ENCODE measurements around the gene CYP46A1.

The CYP46A1 gene

GRCh38 chr14:99674776-99675381, 9.2 kb upstream of the CYP46A1 start:
- DNase-seq = no peak
- H3K4me1 Mint-ChIP-seq (ENCODE audit: low read depth) = peaks cover 12% of the 10 kb centered on the region
- H3K27ac Mint-ChIP-seq = no peak overlapping the region
- no peaks in the 10 kb centered on the region for H3K36me3 Mint-ChIP-seq (ENCODE audit: low read depth)
- no peak overlapping the region for H3K4me3 Mint-ChIP-seq
- peaks cover 15% of the 10 kb centered on the region for H3K27me3 Mint-ChIP-seq
- peaks cover 7% of the 10 kb centered on the region for H3K9me3 Mint-ChIP-seq

- no peak for DNase-seq
- no peak overlapping the region for H3K27ac Mint-ChIP-seq
- H3K9me3 Mint-ChIP-seq = peaks cover 7% of the 10 kb centered on the region
- H3K27me3 Mint-ChIP-seq = peaks cover 15% of the 10 kb centered on the region
- no peak overlapping the region for H3K4me3 Mint-ChIP-seq
- H3K36me3 Mint-ChIP-seq (ENCODE audit: low read depth) = no peaks in the 10 kb centered on the region
- peaks cover 12% of the 10 kb centered on the region for H3K4me1 Mint-ChIP-seq (ENCODE audit: low read depth)
Measured at GRCh38 chr14:99675382-99675835, 8.7 kb upstream of the CYP46A1 start.

GRCh38 chr14:99675951-99676350, 8.1 kb upstream of the CYP46A1 start:
- Mint-ChIP-seq H3K27me3 (peaks cover 15% of the 10 kb centered on the region), H3K36me3 (ENCODE audit: low read depth) (no peaks in the 10 kb centered on the region), H3K4me1 (ENCODE audit: low read depth) (peaks cover 12% of the 10 kb centered on the region), H3K9me3 (peaks cover 7% of the 10 kb centered on the region), H3K27ac (no peak overlapping the region), H3K4me3 (no peak overlapping the region)
- no peak for DNase-seq

- no peaks in the 10 kb centered on the region for H3K36me3 Mint-ChIP-seq (ENCODE audit: low read depth)
- H3K4me1 Mint-ChIP-seq (ENCODE audit: low read depth) = peaks cover 12% of the 10 kb centered on the region
- H3K27ac Mint-ChIP-seq = no peak overlapping the region
- DNase-seq = no peak
- peaks cover 15% of the 10 kb centered on the region for H3K27me3 Mint-ChIP-seq
- no peak overlapping the region for H3K4me3 Mint-ChIP-seq
- peaks cover 7% of the 10 kb centered on the region for H3K9me3 Mint-ChIP-seq
Measured at GRCh38 chr14:99676657-99677056, 7.4 kb upstream of the CYP46A1 start.

GRCh38 chr14:99677231-99678140, 6.6 kb upstream of the CYP46A1 start:
- peaks cover 7% of the 10 kb centered on the region for H3K9me3 Mint-ChIP-seq
- no peaks in the 10 kb centered on the region for H3K36me3 Mint-ChIP-seq (ENCODE audit: low read depth)
- H3K4me3 Mint-ChIP-seq = no peak overlapping the region
- H3K27me3 Mint-ChIP-seq = peaks cover 13% of the 10 kb centered on the region
- DNase-seq = no peak
- H3K4me1 Mint-ChIP-seq (ENCODE audit: low read depth) = peaks cover 11% of the 10 kb centered on the region
- no peak overlapping the region for H3K27ac Mint-ChIP-seq

GRCh38 chr14:99678198-99678597, 5.9 kb upstream of the CYP46A1 start:
- no peak for DNase-seq
- Mint-ChIP-seq H3K27me3 (peaks cover 11% of the 10 kb centered on the region), H3K9me3 (peaks cover 7% of the 10 kb centered on the region), H3K4me3 (no peak overlapping the region), H3K36me3 (ENCODE audit: low read depth) (no peaks in the 10 kb centered on the region), H3K4me1 (ENCODE audit: low read depth) (peaks cover 10% of the 10 kb centered on the region), H3K27ac (no peak overlapping the region)

GRCh38 chr14:99679111-99679510, 5.0 kb upstream of the CYP46A1 start:
- Mint-ChIP-seq H3K4me3 (no peak overlapping the region), H3K9me3 (peaks cover 7% of the 10 kb centered on the region), H3K36me3 (ENCODE audit: low read depth) (peaks cover 3% of the 10 kb centered on the region), H3K27ac (no peak overlapping the region), H3K27me3 (peaks cover 9% of the 10 kb centered on the region), H3K4me1 (ENCODE audit: low read depth) (peaks cover 10% of the 10 kb centered on the region)
- DNase-seq = no peak

- Mint-ChIP-seq H3K27me3 (peaks cover 5% of the 10 kb centered on the region), H3K36me3 (ENCODE audit: low read depth) (peaks cover 3% of the 10 kb centered on the region), H3K27ac (no peak overlapping the region), H3K9me3 (peaks cover 7% of the 10 kb centered on the region), H3K4me1 (ENCODE audit: low read depth) (peaks cover 10% of the 10 kb centered on the region), H3K4me3 (no peak overlapping the region)
- no peak for DNase-seq
Measured at GRCh38 chr14:99679543-99679942, 4.6 kb upstream of the CYP46A1 start.

- H3K27me3 Mint-ChIP-seq = peaks cover 2% of the 10 kb centered on the region
- peaks cover 10% of the 10 kb centered on the region for H3K4me1 Mint-ChIP-seq (ENCODE audit: low read depth)
- no peak overlapping the region for H3K27ac Mint-ChIP-seq
- DNase-seq = no peak
- H3K4me3 Mint-ChIP-seq = no peak overlapping the region
- peaks cover 3% of the 10 kb centered on the region for H3K36me3 Mint-ChIP-seq (ENCODE audit: low read depth)
- peaks cover 7% of the 10 kb centered on the region for H3K9me3 Mint-ChIP-seq
Measured at GRCh38 chr14:99679996-99680395, 4.1 kb upstream of the CYP46A1 start.

GRCh38 chr14:99681101-99681831, 2.8 kb upstream of the CYP46A1 start:
- no peak overlapping the region for H3K27ac Mint-ChIP-seq
- no peak for DNase-seq
- H3K27me3 Mint-ChIP-seq = peaks cover 11% of the 10 kb centered on the region
- H3K9me3 Mint-ChIP-seq = peaks cover 7% of the 10 kb centered on the region
- peaks cover 3% of the 10 kb centered on the region for H3K36me3 Mint-ChIP-seq (ENCODE audit: low read depth)
- no peak overlapping the region for H3K4me3 Mint-ChIP-seq
- peaks cover 12% of the 10 kb centered on the region for H3K4me1 Mint-ChIP-seq (ENCODE audit: low read depth)

GRCh38 chr14:99681832-99682148, 2.3 kb upstream of the CYP46A1 start:
- DNase-seq = no peak
- H3K4me3 Mint-ChIP-seq = no peak overlapping the region
- peaks cover 3% of the 10 kb centered on the region for H3K36me3 Mint-ChIP-seq (ENCODE audit: low read depth)
- peaks cover 8% of the 10 kb centered on the region for H3K4me1 Mint-ChIP-seq (ENCODE audit: low read depth)
- H3K27me3 Mint-ChIP-seq = peaks cover 14% of the 10 kb centered on the region
- H3K9me3 Mint-ChIP-seq = peaks cover 7% of the 10 kb centered on the region
- no peak overlapping the region for H3K27ac Mint-ChIP-seq

- peaks cover 18% of the 10 kb centered on the region for H3K27me3 Mint-ChIP-seq
- peak overlapping the region; percentile 87 for H3K4me3 Mint-ChIP-seq
- H3K4me1 Mint-ChIP-seq (ENCODE audit: low read depth) = peaks cover 9% of the 10 kb centered on the region
- H3K36me3 Mint-ChIP-seq (ENCODE audit: low read depth) = peaks cover 3% of the 10 kb centered on the region
- H3K9me3 Mint-ChIP-seq = peaks cover 6% of the 10 kb centered on the region
- DNase-seq = peak; percentile 91
- H3K27ac Mint-ChIP-seq = peak overlapping the region; percentile 89
Measured at GRCh38 chr14:99682809-99683618, 1.1 kb upstream of the CYP46A1 start.

GRCh38 chr14:99684410-99684934, 374 bp downstream of the CYP46A1 start:
- DNase-seq = no peak
- no peak overlapping the region for H3K4me3 Mint-ChIP-seq
- H3K4me1 Mint-ChIP-seq (ENCODE audit: low read depth) = peaks cover 16% of the 10 kb centered on the region
- no peaks in the 10 kb centered on the region for H3K9me3 Mint-ChIP-seq
- peaks cover 3% of the 10 kb centered on the region for H3K36me3 Mint-ChIP-seq (ENCODE audit: low read depth)
- no peak overlapping the region for H3K27ac Mint-ChIP-seq
- peaks cover 33% of the 10 kb centered on the region for H3K27me3 Mint-ChIP-seq

GRCh38 chr14:99685151-99685591, 1.1 kb downstream of the CYP46A1 start:
- H3K4me3 Mint-ChIP-seq = no peak overlapping the region
- peaks cover 3% of the 10 kb centered on the region for H3K36me3 Mint-ChIP-seq (ENCODE audit: low read depth)
- H3K4me1 Mint-ChIP-seq (ENCODE audit: low read depth) = peaks cover 16% of the 10 kb centered on the region
- DNase-seq = no peak
- no peak overlapping the region for H3K27ac Mint-ChIP-seq
- H3K9me3 Mint-ChIP-seq = no peaks in the 10 kb centered on the region
- H3K27me3 Mint-ChIP-seq = peaks cover 40% of the 10 kb centered on the region

All from activated T-cell treated with anti-CD3 and anti-CD28 coated beads, Interleukin-2, amount 50 U/mL, for 24 hours (primary cell).